Activated T-cell treated with anti-CD3 and anti-CD28 coated beads for 24 hours (primary cell): Measurements from ENCODE around the gene DLD.
"Not testable (repeated sequence)": the region's sequence is repeated elsewhere in the genome, so short reads cannot be mapped to it uniquely, and the experiment has no call there.

Source experiments
- DNase-seq: peaks from one replicate; pipeline ENCODE4 v3.0.0-alpha.2; 2020; ENCODE audit warnings: low read depth

Gene DLD

GRCh38 chr7:107917763-107918651 is 27.0 kb downstream of the DLD start:
- no peak for DNase-seq

- no peak for DNase-seq
Measured at GRCh38 chr7:107918948-107919347, 28.0 kb downstream of the DLD start.

- no peak for DNase-seq
Measured at GRCh38 chr7:107920048-107920772, 29.2 kb downstream of the DLD start.

- not testable (repeated sequence) for DNase-seq
Measured at GRCh38 chr7:107921826-107922225, 30.8 kb downstream of the DLD start.

- no peak for DNase-seq
Measured at GRCh38 chr7:107922886-107923285, 31.9 kb downstream of the DLD start.

- DNase-seq, result no peak
Measured at GRCh38 chr7:107924841-107925504, 34.0 kb downstream of the DLD start.

- DNase-seq, result no peak
Measured at GRCh38 chr7:107926481-107926880, 35.5 kb downstream of the DLD start.

GRCh38 chr7:107931740-107932515 is 40.9 kb downstream of the DLD start:
- no peak for DNase-seq

- DNase-seq, result no peak
Measured at GRCh38 chr7:107932805-107933204, 41.8 kb downstream of the DLD start.

- DNase-seq, result no peak
Measured at GRCh38 chr7:107933386-107934013, 42.5 kb downstream of the DLD start.

GRCh38 chr7:107934991-107935770 is 44.2 kb downstream of the DLD start:
- no peak for DNase-seq

GRCh38 chr7:107936312-107936711 is 45.3 kb downstream of the DLD start:
- no peak for DNase-seq

GRCh38 chr7:107937531-107937930 is 46.5 kb downstream of the DLD start:
- no peak for DNase-seq

GRCh38 chr7:107938456-107939250 is 47.7 kb downstream of the DLD start:
- DNase-seq, result no peak

- no peak for DNase-seq
Measured at GRCh38 chr7:107939573-107940489, 48.8 kb downstream of the DLD start.

GRCh38 chr7:107940951-107941350 is 50.0 kb downstream of the DLD start:
- no peak for DNase-seq

- DNase-seq, result no peak
Measured at GRCh38 chr7:107943018-107943417, 52.0 kb downstream of the DLD start.

GRCh38 chr7:107944411-107945169 is 53.6 kb downstream of the DLD start:
- DNase-seq, result no peak
